ENCODE data around the gene SH2D2A. TPM values are rescaled to one million over a fixed set of nuclear protein-coding genes. Genes with fewer than 3 reads are reported as not detected.

Gene SH2D2A
- total RNA-seq, 2 donors from 2014 or later = 2.4 to 7.7 TPM

GRCh38 chr1:156844638-156845037, 28.0 kb upstream of the SH2D2A start:
- DNase-seq = no peak
- peak overlapping the region; percentile 38 for H3K4me3 Mint-ChIP-seq
- no peaks in the 10 kb centered on the region for H3K36me3 ChIP-seq (ENCODE audit: control insufficient read depth, insufficient read depth, low read length)
- H3K9ac ChIP-seq (ENCODE audit: extremely low read depth, low read length, poor library complexity, severe bottlenecking) = no peak overlapping the region
- H3K4me1 ChIP-seq (ENCODE audit: control insufficient read depth, insufficient read depth, low read length) = no peaks in the 10 kb centered on the region
- H3K4me3 ChIP-seq (ENCODE audit: low read length) = no peak overlapping the region
- peaks cover 83% of the 10 kb centered on the region for H3K27me3 ChIP-seq (ENCODE audit: control insufficient read depth, insufficient read depth, low read length, poor library complexity, severe bottlenecking)
- peaks cover 96% of the 10 kb centered on the region for H3K27me3 Mint-ChIP-seq (ENCODE audit: insufficient read depth)
- H3K4me1 Mint-ChIP-seq = peaks cover 12% of the 10 kb centered on the region
- H3K9me3 Mint-ChIP-seq = no peaks in the 10 kb centered on the region
- H3K36me3 Mint-ChIP-seq (ENCODE audit: low read depth) = no peaks in the 10 kb centered on the region
- no peak for TF ChIP-seq CTCF (conservative IDR thresholded peaks at IDR 0.05)
- H3K9me3 ChIP-seq (ENCODE audit: control insufficient read depth, low read length) = no peaks in the 10 kb centered on the region
- H3K27ac Mint-ChIP-seq = no peak overlapping the region
- WGBS, 2 experiments (ENCODE audit: insufficient coverage in 1 of 2, insufficient read length in 1 of 2) = 62 to 67% methylated on average over 11 to 14 of the region's 14 CpGs
- H3K27ac ChIP-seq (ENCODE audit: low read depth, low read length) = no peak overlapping the region

GRCh38 chr1:156844102-156844501, 27.5 kb upstream of the SH2D2A start:
- peak; percentile 36 for TF ChIP-seq CTCF (conservative IDR thresholded peaks at IDR 0.05)
- no peaks in the 10 kb centered on the region for H3K9me3 Mint-ChIP-seq
- H3K9me3 ChIP-seq (ENCODE audit: control insufficient read depth, low read length) = no peaks in the 10 kb centered on the region
- no peaks in the 10 kb centered on the region for H3K36me3 ChIP-seq (ENCODE audit: control insufficient read depth, insufficient read depth, low read length)
- peaks cover 93% of the 10 kb centered on the region for H3K27me3 Mint-ChIP-seq (ENCODE audit: insufficient read depth)
- peaks cover 12% of the 10 kb centered on the region for H3K4me1 Mint-ChIP-seq
- no peak overlapping the region for H3K4me3 Mint-ChIP-seq
- no peak overlapping the region for H3K4me3 ChIP-seq (ENCODE audit: low read length)
- H3K4me1 ChIP-seq (ENCODE audit: control insufficient read depth, insufficient read depth, low read length) = no peaks in the 10 kb centered on the region
- H3K36me3 Mint-ChIP-seq (ENCODE audit: low read depth) = no peaks in the 10 kb centered on the region
- WGBS, 2 experiments (ENCODE audit: insufficient coverage in 1 of 2, insufficient read length in 1 of 2) = 74 to 80% methylated on average over 4 to 6 of the region's 6 CpGs
- H3K9ac ChIP-seq (ENCODE audit: extremely low read depth, low read length, poor library complexity, severe bottlenecking) = no peak overlapping the region
- H3K27ac ChIP-seq (ENCODE audit: low read depth, low read length) = no peak overlapping the region
- H3K27ac Mint-ChIP-seq = no peak overlapping the region
- no peak for DNase-seq
- H3K27me3 ChIP-seq (ENCODE audit: control insufficient read depth, insufficient read depth, low read length, poor library complexity, severe bottlenecking) = peaks cover 78% of the 10 kb centered on the region

- Histone ChIP-seq H3K9me3 (ENCODE audit: control insufficient read depth, low read length) (no peaks in the 10 kb centered on the region), H3K9ac (ENCODE audit: extremely low read depth, low read length, poor library complexity, severe bottlenecking) (no peak overlapping the region), H3K4me1 (ENCODE audit: control insufficient read depth, insufficient read depth, low read length) (no peaks in the 10 kb centered on the region), H3K27ac (ENCODE audit: low read depth, low read length) (no peak overlapping the region), H3K36me3 (ENCODE audit: control insufficient read depth, insufficient read depth, low read length) (no peaks in the 10 kb centered on the region), H3K4me3 (ENCODE audit: low read length) (no peak overlapping the region), H3K27me3 (ENCODE audit: control insufficient read depth, insufficient read depth, low read length, poor library complexity, severe bottlenecking) (peaks cover 75% of the 10 kb centered on the region)
- Mint-ChIP-seq H3K36me3 (ENCODE audit: low read depth) (no peaks in the 10 kb centered on the region), H3K27me3 (ENCODE audit: insufficient read depth) (peaks cover 91% of the 10 kb centered on the region), H3K4me3 (no peak overlapping the region), H3K9me3 (no peaks in the 10 kb centered on the region), H3K4me1 (peaks cover 6% of the 10 kb centered on the region), H3K27ac (no peak overlapping the region)
- TF ChIP-seq CTCF (conservative IDR thresholded peaks at IDR 0.05) = no peak
- DNase-seq = no peak
- WGBS, 2 experiments (ENCODE audit: insufficient coverage in 1 of 2, insufficient read length in 1 of 2) = 83 to 94% methylated on average over 7 to 9 of the region's 9 CpGs
Measured at GRCh38 chr1:156842618-156843300, 26.1 kb upstream of the SH2D2A start.

Measured in endodermal cell (in vitro differentiated cells).